Pons (tissue), 1 donor: Measurements from ENCODE around the gene KANSL3.
"Not testable (repeated sequence)": the region's sequence is repeated elsewhere in the genome, so short reads cannot be mapped to it uniquely, and the experiment has no call there.

Source experiments
- DNase-seq: peaks from one replicate; pipeline ENCODE4 v3.0.0-alpha.2; 2016; ENCODE audit warnings: low spot score

KANSL3 gene

GRCh38 chr2:96638144-96639121, at the start of gene KANSL3:
Gene KANSL3 (minus strand): TSS chr2:96638312. CDS start chr2:96637135, 1,177 bp downstream.
- DNase-seq, result peak; percentile 90

GRCh38 chr2:96687266-96687665, 49.2 kb upstream of the KANSL3 start:
- DNase-seq, result no peak

GRCh38 chr2:96685577-96686459, 47.7 kb upstream of the KANSL3 start:
- DNase-seq, result no peak

GRCh38 chr2:96684883-96685576, 46.9 kb upstream of the KANSL3 start:
- DNase-seq, result no peak

GRCh38 chr2:96683972-96684820, 46.1 kb upstream of the KANSL3 start:
- no peak for DNase-seq

GRCh38 chr2:96683307-96683706, 45.2 kb upstream of the KANSL3 start:
- DNase-seq, result no peak

GRCh38 chr2:96681540-96681939, 43.4 kb upstream of the KANSL3 start:
- DNase-seq, result no peak

- DNase-seq, result no peak
Measured at GRCh38 chr2:96680561-96681141, 42.5 kb upstream of the KANSL3 start.

- peak; percentile 1 for DNase-seq
Measured at GRCh38 chr2:96679848-96680247, 41.7 kb upstream of the KANSL3 start.

- DNase-seq, result no peak
Measured at GRCh38 chr2:96669539-96670215, 31.6 kb upstream of the KANSL3 start.

- no peak for DNase-seq
Measured at GRCh38 chr2:96668771-96669170, 30.7 kb upstream of the KANSL3 start.

GRCh38 chr2:96665717-96666116, 27.6 kb upstream of the KANSL3 start:
- DNase-seq, result not testable (repeated sequence)

- DNase-seq, result no peak
Measured at GRCh38 chr2:96665083-96665569, 27.0 kb upstream of the KANSL3 start.

GRCh38 chr2:96664366-96664925, 26.3 kb upstream of the KANSL3 start:
- no peak for DNase-seq

- no peak for DNase-seq
Measured at GRCh38 chr2:96663829-96664228, 25.7 kb upstream of the KANSL3 start.

- DNase-seq, result no peak
Measured at GRCh38 chr2:96663177-96663576, 25.1 kb upstream of the KANSL3 start.

- no peak for DNase-seq
Measured at GRCh38 chr2:96662360-96662759, 24.2 kb upstream of the KANSL3 start.

- DNase-seq, result no peak
Measured at GRCh38 chr2:96661324-96661723, 23.2 kb upstream of the KANSL3 start.

- DNase-seq, result no peak
Measured at GRCh38 chr2:96656540-96656939, 18.4 kb upstream of the KANSL3 start.

- no peak for DNase-seq
Measured at GRCh38 chr2:96655526-96655925, 17.4 kb upstream of the KANSL3 start.
